Measurements from ENCODE around the gene DLK1.

DNA sequence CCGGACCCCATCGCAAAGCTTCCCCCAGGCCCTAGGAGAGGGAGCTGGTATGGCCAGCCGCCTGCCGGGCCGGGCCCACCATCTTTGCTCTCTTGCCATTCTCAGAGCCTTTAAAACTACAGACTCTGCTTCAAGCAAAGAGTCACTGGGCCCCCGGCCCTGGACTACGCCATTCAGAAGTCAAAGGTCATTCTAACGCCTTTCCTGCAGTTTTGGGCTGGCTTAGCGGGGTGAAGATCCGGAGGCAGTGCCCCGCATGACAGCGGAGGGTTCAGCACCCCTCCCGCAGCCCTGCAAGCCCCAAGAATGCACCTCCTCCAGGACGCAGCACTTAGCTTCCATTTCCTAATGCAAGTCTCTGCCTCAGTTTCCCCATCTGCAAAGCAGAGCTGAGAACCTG, 61.0 kb downstream of the DLK1 start:
- TF ChIP-seq EZH2phosphoT487 (IDR thresholded peaks at IDR 0.05; ENCODE audit: insufficient read depth, low read depth) (no peak), EZH2 (IDR thresholded peaks at IDR 0.05; ENCODE audit: insufficient read depth, poor library complexity, severe bottlenecking) (no peak)

Measured in GM23248 (cell line).